ENCODE results near the gene DENND4C. TPM values are rescaled to one million over a fixed set of nuclear protein-coding genes. Genes with fewer than 3 reads are reported as not detected.

Gene DENND4C
- 76.8 and 77.9 TPM in 2 replicates for total RNA-seq

GRCh38 chr9:19230355-19231125, at the start of gene DENND4C:
TSS of gene DENND4C (plus strand) at chr9:19230693. CDS start at chr9:19276175, 45,482 bp downstream.

GRCh38 chr9:19408693-19409400, 178.4 kb downstream of the DENND4C start, which contains the start of gene ACER2:
TSS of gene ACER2 (plus strand) at chr9:19409009. CDS start at chr9:19409085, 76 bp downstream.

Other genes starting within 250 kb of the DENND4C start
- 0.13 and 0.22 TPM in 2 replicates for gene SAXO1, start 197.5 kb upstream of the DENND4C start, total RNA-seq
- 90.7 and 105 TPM in 2 replicates for gene RRAGA, start 181.3 kb upstream of the DENND4C start, total RNA-seq
- 17.6 and 19.2 TPM in 2 replicates for gene HAUS6, start 127.8 kb upstream of the DENND4C start, total RNA-seq
- 160 and 184 TPM in 2 replicates for gene PLIN2, start 103.2 kb upstream of the DENND4C start, total RNA-seq
- gene RPS6, start 149.5 kb downstream of the DENND4C start, total RNA-seq, result 1,423 and 1,656 TPM in 2 replicates
- gene ACER2, start 178.3 kb downstream of the DENND4C start, total RNA-seq, result 1.6 and 2.1 TPM in 2 replicates